ENCODE measurements around the gene SAMD1. TPM values are rescaled to one million over a fixed set of nuclear protein-coding genes. Genes with fewer than 3 reads are reported as not detected.

Gene SAMD1
- polyA plus RNA-seq, 3 donors = 0.78 to 19.4 (median 1.4) TPM

GRCh38 chr19:14089662-14090508, 666 bp downstream of the SAMD1 start:
- H3K27ac ChIP-seq (ENCODE audit: low read depth in 1 of 2, low read length in 2 of 2) = no peak overlapping the region

DNA sequence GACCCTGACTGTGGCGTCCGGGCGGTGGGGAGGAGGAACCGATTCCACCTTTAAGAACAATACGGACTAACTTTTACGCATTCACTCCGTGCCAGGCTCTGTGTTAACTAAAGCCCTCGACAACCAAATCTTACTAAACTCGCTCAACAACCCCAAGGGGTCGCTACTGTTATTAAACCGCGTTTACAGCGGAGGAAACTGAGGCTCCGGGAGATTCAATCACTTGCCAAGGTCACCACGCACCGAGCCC, 1.2 kb downstream of the SAMD1 start:
- peaks cover 0 to 2% of the 10 kb centered on the region in 2 donors for H3K27me3 ChIP-seq (ENCODE audit: control insufficient read depth in 2 of 2, insufficient read depth in 2 of 2, low read length in 2 of 2)
- H2AFZ ChIP-seq (ENCODE audit: insufficient read depth, low read depth, low read length, poor library complexity, severe bottlenecking) = peak overlapping the region; percentile 46
- H3K9ac ChIP-seq (ENCODE audit: insufficient read depth, low read length, poor library complexity, severe bottlenecking) = peak overlapping the region; percentile 21

More at GRCh38 chr19:14089662-14090508, 666 bp downstream of the SAMD1 start:
- Histone ChIP-seq H3K4me1 (ENCODE audit: control insufficient read depth in 1 of 2, insufficient read depth in 2 of 2, low read length in 2 of 2) (peaks cover 18 to 23% of the 10 kb centered on the region in 2 donors), H3K9me3 (replicated peaks in 1 of 2; ENCODE audit: control insufficient read depth in 1 of 2, insufficient read depth in 1 of 2, low read length in 2 of 2) (peaks cover 6 to 8% of the 10 kb centered on the region in 2 donors), H3K4me2 (replicated peaks; ENCODE audit: extremely low read depth, low read length, poor library complexity, severe bottlenecking) (peak overlapping the region; percentile 100), H3K4me3 (replicated peaks in 1 of 3; ENCODE audit: low read depth in 2 of 3, low read length in 3 of 3) (peak overlapping the region; percentile 38 to 72 (median 69)), H3K27me3 (ENCODE audit: control insufficient read depth in 2 of 2, insufficient read depth in 2 of 2, low read length in 2 of 2) (peaks cover 0 to 2% of the 10 kb centered on the region in 2 donors), H3K9ac (ENCODE audit: insufficient read depth, low read length, poor library complexity, severe bottlenecking) (peak overlapping the region; percentile 21), H3K36me3 (replicated peaks in 1 of 2; ENCODE audit: control insufficient read depth in 1 of 2, insufficient read depth in 2 of 2, low read length in 2 of 2) (peaks cover 7 to 19% of the 10 kb centered on the region in 2 donors), H2AFZ (ENCODE audit: insufficient read depth, low read depth, low read length, poor library complexity, severe bottlenecking) (peak overlapping the region; percentile 46), H3K79me2 (ENCODE audit: insufficient read depth, low read length) (peaks cover 7% of the 10 kb centered on the region), H4K20me1 (ENCODE audit: insufficient read depth, low read length) (peaks cover 41% of the 10 kb centered on the region)
- TF ChIP-seq, protein P1, sequence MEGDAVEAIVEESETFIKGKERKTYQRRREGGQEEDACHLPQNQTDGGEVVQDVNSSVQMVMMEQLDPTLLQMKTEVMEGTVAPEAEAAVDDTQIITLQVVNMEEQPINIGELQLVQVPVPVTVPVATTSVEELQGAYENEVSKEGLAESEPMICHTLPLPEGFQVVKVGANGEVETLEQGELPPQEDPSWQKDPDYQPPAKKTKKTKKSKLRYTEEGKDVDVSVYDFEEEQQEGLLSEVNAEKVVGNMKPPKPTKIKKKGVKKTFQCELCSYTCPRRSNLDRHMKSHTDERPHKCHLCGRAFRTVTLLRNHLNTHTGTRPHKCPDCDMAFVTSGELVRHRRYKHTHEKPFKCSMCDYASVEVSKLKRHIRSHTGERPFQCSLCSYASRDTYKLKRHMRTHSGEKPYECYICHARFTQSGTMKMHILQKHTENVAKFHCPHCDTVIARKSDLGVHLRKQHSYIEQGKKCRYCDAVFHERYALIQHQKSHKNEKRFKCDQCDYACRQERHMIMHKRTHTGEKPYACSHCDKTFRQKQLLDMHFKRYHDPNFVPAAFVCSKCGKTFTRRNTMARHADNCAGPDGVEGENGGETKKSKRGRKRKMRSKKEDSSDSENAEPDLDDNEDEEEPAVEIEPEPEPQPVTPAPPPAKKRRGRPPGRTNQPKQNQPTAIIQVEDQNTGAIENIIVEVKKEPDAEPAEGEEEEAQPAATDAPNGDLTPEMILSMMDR (IDR thresholded peaks at IDR 0.05) = no peak
- intact Hi-C loops (cut with micrococcal nuclease) = loop anchor here in 1 of 2 donors (5.0 kb wide), 1 partner anchor 47 kb away; the partner anchor contains the start of gene ASF1B
- H3K4me1 Mint-ChIP-seq = peaks cover 15% of the 10 kb centered on the region
- whole genome bisulfite sequencing (ENCODE audit: insufficient coverage) = under 1% methylated on average over 113 of the region's 142 CpGs
- H3K9me3 Mint-ChIP-seq = peaks cover 0 to 14% (median 9%) of the 10 kb centered on the region in 7 donors
- H3K27me3 Mint-ChIP-seq (ENCODE audit: low read depth in 3 of 3) = peaks cover 2 to 6% (median 5%) of the 10 kb centered on the region in 3 donors
- DNase-seq = peak in 2 of 3 donors; percentile 27 to 51
- peak overlapping the region; percentile 80 to 84 for H3K4me3 Mint-ChIP-seq
- H3K27ac Mint-ChIP-seq = no peak overlapping the region
- H3K36me3 Mint-ChIP-seq = peaks cover 28 to 31% of the 10 kb centered on the region in 2 donors

More for the DNA sequence above, 1.2 kb downstream of the SAMD1 start:
- Mint-ChIP-seq H3K27ac (peak overlapping the region in 3 of 7 donors; percentile 21 to 75 (median 63)), H3K36me3 (peaks cover 24 to 27% of the 10 kb centered on the region in 2 donors), H3K4me1 (peaks cover 15% of the 10 kb centered on the region), H3K9me3 (peaks cover 0 to 11% (median 9%) of the 10 kb centered on the region in 7 donors), H3K27me3 (ENCODE audit: low read depth in 3 of 3) (peaks cover 2 to 6% (median 5%) of the 10 kb centered on the region in 3 donors), H3K4me3 (peak overlapping the region; percentile 77 to 83)
- intact Hi-C loops (cut with micrococcal nuclease) = no loop called here
- peaks cover 7 to 19% of the 10 kb centered on the region in 2 donors for H3K36me3 ChIP-seq (replicated peaks in 1 of 2; ENCODE audit: control insufficient read depth in 1 of 2, insufficient read depth in 2 of 2, low read length in 2 of 2)
- H3K9me3 ChIP-seq (replicated peaks in 1 of 2; ENCODE audit: control insufficient read depth in 1 of 2, insufficient read depth in 1 of 2, low read length in 2 of 2) = peaks cover 6 to 8% of the 10 kb centered on the region in 2 donors
- 33% methylated on average over 16 of the region's 16 CpGs for WGBS (ENCODE audit: insufficient coverage)
- no peak overlapping the region for H3K27ac ChIP-seq (ENCODE audit: low read depth in 1 of 2, low read length in 2 of 2)
- peaks cover 7% of the 10 kb centered on the region for H3K79me2 ChIP-seq (ENCODE audit: insufficient read depth, low read length)
- TF ChIP-seq, protein P1 (IDR thresholded peaks at IDR 0.05) = no peak
- DNase-seq = no peak
- H3K4me1 ChIP-seq (ENCODE audit: control insufficient read depth in 1 of 2, insufficient read depth in 2 of 2, low read length in 2 of 2) = peaks cover 18 to 23% of the 10 kb centered on the region in 2 donors
- H3K4me3 ChIP-seq (replicated peaks in 1 of 3; ENCODE audit: low read depth in 2 of 3, low read length in 3 of 3) = peak overlapping the region; percentile 25 to 70 (median 25)
- H4K20me1 ChIP-seq (ENCODE audit: insufficient read depth, low read length) = peaks cover 35% of the 10 kb centered on the region
- H3K4me2 ChIP-seq (replicated peaks; ENCODE audit: extremely low read depth, low read length, poor library complexity, severe bottlenecking) = peak overlapping the region; percentile 100
